HG03060 (cell line): ENCODE measurements around the gene ACTR3.

ENCODE experiments used
- ATAC-seq: cut with Tn5 transposase; IDR thresholded peaks from one replicate; pipeline ENCODE4 v1.9.1; 2021; ENCODE audit warnings: low read depth, moderate number of reproducible peaks; ENCODE audit not compliant: unreplicated experiment

Gene ACTR3

GRCh38 chr2:113875135-113875534 is 14.8 kb upstream of the ACTR3 start:
- no peak for ATAC-seq

- no peak for ATAC-seq
Measured at GRCh38 chr2:113876503-113877387, 13.1 kb upstream of the ACTR3 start.

- ATAC-seq, result no peak
Measured at GRCh38 chr2:113877711-113878598, 11.9 kb upstream of the ACTR3 start.

GRCh38 chr2:113878743-113879142 is 11.1 kb upstream of the ACTR3 start:
- ATAC-seq, result no peak

- ATAC-seq, result no peak
Measured at GRCh38 chr2:113879457-113879856, 10.4 kb upstream of the ACTR3 start.

GRCh38 chr2:113886479-113887008 is 3.3 kb upstream of the ACTR3 start:
- ATAC-seq, result peak; percentile 63

GRCh38 chr2:113887009-113887792 is 2.7 kb upstream of the ACTR3 start:
- no peak for ATAC-seq

GRCh38 chr2:113888641-113889470 is 1.0 kb upstream of the ACTR3 start:
- no peak for ATAC-seq

GRCh38 chr2:113890253-113891235 is 655 bp downstream of the ACTR3 start:
- ATAC-seq, result peak; percentile 22

- no peak for ATAC-seq
Measured at GRCh38 chr2:113891265-113891959, 1.5 kb downstream of the ACTR3 start.

- no peak for ATAC-seq
Measured at GRCh38 chr2:113892004-113892710, 2.3 kb downstream of the ACTR3 start.

- no peak for ATAC-seq
Measured at GRCh38 chr2:113894156-113894743, 4.4 kb downstream of the ACTR3 start.

- no peak for ATAC-seq
Measured at GRCh38 chr2:113895301-113895700, 5.4 kb downstream of the ACTR3 start.

GRCh38 chr2:113895819-113896563 is 6.1 kb downstream of the ACTR3 start:
- no peak for ATAC-seq

- no peak for ATAC-seq
Measured at GRCh38 chr2:113896791-113897190, 6.9 kb downstream of the ACTR3 start.

- ATAC-seq, result no peak
Measured at GRCh38 chr2:113898081-113898480, 8.2 kb downstream of the ACTR3 start.
